Measurements from ENCODE around the gene TMBIM4.
A peak's percentile ranks its signal among the peaks of the same experiment; 100 is the strongest.

Gene TMBIM4

DNA sequence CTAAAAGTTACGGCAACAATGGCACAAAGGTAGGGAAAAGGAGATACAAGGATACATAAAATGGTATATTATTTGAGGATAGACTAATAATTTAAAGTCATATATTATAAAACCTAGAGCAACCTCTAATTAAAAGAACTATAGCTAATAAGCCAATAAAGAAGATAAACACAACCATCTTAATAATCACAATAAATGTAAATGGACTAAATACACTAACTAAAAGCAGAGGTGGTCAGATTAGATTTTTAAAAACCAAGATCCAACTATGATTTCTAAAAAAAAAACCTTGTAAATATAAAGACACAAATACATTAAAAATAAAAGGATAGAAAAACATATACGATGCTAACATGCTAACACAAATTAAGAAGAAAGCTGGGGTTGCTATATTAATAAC, 28.5 kb downstream of the TMBIM4 start:
- Histone ChIP-seq H3K27ac (ENCODE audit: insufficient read depth, low read depth, low read length, poor library complexity, severe bottlenecking) (no peak overlapping the region), H3K9me3 (ENCODE audit: control insufficient read depth, low read length) (no peaks in the 10 kb centered on the region), H3K36me3 (ENCODE audit: control insufficient read depth, insufficient read depth, low read length) (peaks cover 16% of the 10 kb centered on the region), H3K27me3 (ENCODE audit: control insufficient read depth, insufficient read depth, low read length, poor library complexity, severe bottlenecking) (no peaks in the 10 kb centered on the region), H3K4me1 (ENCODE audit: control insufficient read depth, insufficient read depth, low read length) (no peaks in the 10 kb centered on the region), H3K4me3 (ENCODE audit: insufficient read depth, low read depth, low read length) (no peak overlapping the region)
- WGBS, 2 experiments = 90 to 100% methylated on average over 1 to 2 of the region's 2 CpGs

DNA sequence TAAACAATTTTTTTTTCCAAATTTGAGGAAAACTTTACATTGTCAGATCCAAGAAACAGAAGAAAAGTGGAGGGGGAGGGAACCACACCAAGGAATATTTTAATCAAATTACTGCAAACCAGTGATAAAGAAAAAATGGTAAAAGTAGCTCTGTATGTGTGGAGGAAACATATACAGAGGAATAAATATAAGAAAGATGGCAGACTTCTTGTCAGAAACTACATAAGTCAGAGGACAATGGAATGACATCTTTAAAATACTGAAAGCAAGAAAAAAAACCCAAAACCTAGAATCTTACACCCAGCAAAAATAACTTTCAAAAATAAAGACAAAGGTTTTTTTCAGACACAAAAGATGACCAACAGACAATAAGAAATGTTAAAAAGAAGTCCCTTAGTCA, 29.1 kb downstream of the TMBIM4 start:
- H3K36me3 ChIP-seq (ENCODE audit: control insufficient read depth, insufficient read depth, low read length) = peaks cover 16% of the 10 kb centered on the region
- no peaks in the 10 kb centered on the region for H3K4me1 ChIP-seq (ENCODE audit: control insufficient read depth, insufficient read depth, low read length)
- H3K27ac ChIP-seq (ENCODE audit: insufficient read depth, low read depth, low read length, poor library complexity, severe bottlenecking) = no peak overlapping the region
- H3K4me3 ChIP-seq (ENCODE audit: insufficient read depth, low read depth, low read length) = no peak overlapping the region
- H3K27me3 ChIP-seq (ENCODE audit: control insufficient read depth, insufficient read depth, low read length, poor library complexity, severe bottlenecking) = no peaks in the 10 kb centered on the region
- H3K9me3 ChIP-seq (ENCODE audit: control insufficient read depth, low read length) = no peaks in the 10 kb centered on the region

DNA sequence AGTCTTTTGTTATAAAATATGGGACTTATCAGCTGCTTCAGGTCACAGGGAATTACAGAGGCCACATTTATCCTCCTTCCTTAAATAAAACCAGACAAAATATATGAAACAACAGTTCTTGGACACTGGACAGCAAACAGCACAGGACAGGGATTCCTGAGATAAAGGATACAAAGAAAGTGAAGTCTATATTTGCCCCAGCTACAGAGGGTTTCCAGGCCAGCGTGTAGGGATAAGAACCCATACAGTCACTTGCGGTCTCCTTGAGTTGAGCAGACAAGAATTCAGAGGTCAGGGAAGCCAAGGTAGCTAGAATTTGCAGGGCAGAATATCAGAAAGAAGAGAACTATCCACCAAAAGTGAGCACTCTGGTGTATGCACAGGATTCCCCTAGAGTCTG, 30.5 kb downstream of the TMBIM4 start:
- 94 to 96% methylated on average over 2 of the region's 2 CpGs for WGBS, 2 experiments
- H3K9me3 ChIP-seq (ENCODE audit: control insufficient read depth, low read length) = no peaks in the 10 kb centered on the region
- H3K4me3 ChIP-seq (ENCODE audit: insufficient read depth, low read depth, low read length) = no peak overlapping the region
- no peak overlapping the region for H3K27ac ChIP-seq (ENCODE audit: insufficient read depth, low read depth, low read length, poor library complexity, severe bottlenecking)
- peaks cover 16% of the 10 kb centered on the region for H3K36me3 ChIP-seq (ENCODE audit: control insufficient read depth, insufficient read depth, low read length)
- no peaks in the 10 kb centered on the region for H3K4me1 ChIP-seq (ENCODE audit: control insufficient read depth, insufficient read depth, low read length)
- no peaks in the 10 kb centered on the region for H3K27me3 ChIP-seq (ENCODE audit: control insufficient read depth, insufficient read depth, low read length, poor library complexity, severe bottlenecking)

DNA sequence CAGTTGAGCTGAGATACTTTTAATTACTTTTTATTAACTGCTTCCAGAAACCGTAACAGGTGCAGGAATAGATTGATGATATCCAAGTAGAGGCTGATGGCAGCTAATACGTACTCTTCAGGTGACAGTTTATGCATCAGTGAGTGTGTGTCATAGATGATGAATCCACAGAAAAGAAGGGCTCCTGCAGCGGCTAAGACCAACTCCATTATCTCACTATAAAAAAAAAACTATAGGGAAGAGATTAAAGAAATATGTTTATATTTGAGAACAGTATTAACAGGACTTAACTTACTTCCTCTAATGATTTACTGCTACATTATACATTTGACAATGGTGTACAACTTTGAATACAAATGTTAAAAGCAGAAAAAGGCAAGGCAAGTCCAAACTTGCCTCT, 31.9 kb downstream of the TMBIM4 start:
- Histone ChIP-seq H3K27ac (ENCODE audit: insufficient read depth, low read depth, low read length, poor library complexity, severe bottlenecking) (no peak overlapping the region), H3K4me1 (ENCODE audit: control insufficient read depth, insufficient read depth, low read length) (no peaks in the 10 kb centered on the region), H3K9me3 (ENCODE audit: control insufficient read depth, low read length) (no peaks in the 10 kb centered on the region), H3K27me3 (ENCODE audit: control insufficient read depth, insufficient read depth, low read length, poor library complexity, severe bottlenecking) (no peaks in the 10 kb centered on the region), H3K4me3 (ENCODE audit: insufficient read depth, low read depth, low read length) (no peak overlapping the region), H3K36me3 (ENCODE audit: control insufficient read depth, insufficient read depth, low read length) (peaks cover 16% of the 10 kb centered on the region)
- 97 to 100% methylated on average over 2 of the region's 3 CpGs for WGBS, 2 experiments

DNA sequence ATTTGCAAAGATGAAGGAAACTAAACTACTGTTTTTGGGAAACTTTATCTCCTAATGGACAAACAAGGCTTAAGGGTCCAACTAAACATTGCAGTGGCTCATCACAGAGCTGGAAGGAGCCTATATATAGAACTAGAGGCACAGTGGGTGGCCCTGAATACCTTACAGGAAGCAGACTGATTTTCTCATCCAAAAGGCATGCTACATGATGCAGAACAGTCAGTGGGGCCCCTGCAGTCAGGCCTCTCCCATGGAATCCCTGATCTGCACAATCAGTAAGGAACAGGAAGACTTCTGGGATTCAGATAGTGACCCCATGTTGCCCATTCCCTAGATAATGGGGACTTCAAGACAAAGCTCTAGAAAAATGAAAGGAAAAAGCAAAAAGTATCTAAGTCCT, 37.4 kb downstream of the TMBIM4 start:
- H3K36me3 ChIP-seq (ENCODE audit: control insufficient read depth, insufficient read depth, low read length) = peaks cover 3% of the 10 kb centered on the region
- peaks cover 4% of the 10 kb centered on the region for H3K4me1 ChIP-seq (ENCODE audit: control insufficient read depth, insufficient read depth, low read length)
- H3K27me3 ChIP-seq (ENCODE audit: control insufficient read depth, insufficient read depth, low read length, poor library complexity, severe bottlenecking) = no peaks in the 10 kb centered on the region
- H3K27ac ChIP-seq (ENCODE audit: insufficient read depth, low read depth, low read length, poor library complexity, severe bottlenecking) = no peak overlapping the region
- no peaks in the 10 kb centered on the region for H3K9me3 ChIP-seq (ENCODE audit: control insufficient read depth, low read length)
- H3K4me3 ChIP-seq (ENCODE audit: insufficient read depth, low read depth, low read length) = no peak overlapping the region

DNA sequence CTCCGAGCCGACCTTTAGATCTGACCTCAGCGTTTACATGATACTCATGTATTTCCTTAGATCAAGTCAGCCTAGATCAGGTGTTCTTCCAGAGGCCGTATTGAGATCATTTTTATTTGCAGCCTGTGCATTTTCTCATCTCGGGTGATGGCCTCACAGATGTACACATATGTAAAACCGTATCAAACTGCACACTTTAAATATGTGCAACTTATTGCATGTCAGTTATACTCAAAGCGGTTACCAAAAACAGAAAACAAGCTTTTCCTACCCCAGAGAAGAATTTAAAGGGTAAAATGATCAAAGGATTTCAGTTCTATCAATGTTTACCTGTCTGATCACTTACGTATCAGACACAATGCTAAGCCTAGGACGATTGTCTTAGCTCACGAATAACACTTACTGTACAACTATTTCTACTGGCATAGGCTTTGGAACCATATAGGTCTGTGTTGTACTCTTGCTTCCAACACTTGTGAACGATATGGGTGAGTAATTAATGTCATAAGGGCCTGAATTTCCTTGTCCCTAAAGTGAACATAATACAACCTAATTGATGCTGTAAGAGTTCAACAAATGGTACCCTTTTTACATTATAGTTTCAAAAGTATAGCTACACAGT, 38.6 kb downstream of the TMBIM4 start:
- Histone ChIP-seq H3K4me1 (ENCODE audit: control insufficient read depth, insufficient read depth, low read length) (peaks cover 4% of the 10 kb centered on the region), H3K36me3 (ENCODE audit: control insufficient read depth, insufficient read depth, low read length) (peaks cover 8% of the 10 kb centered on the region), H3K9me3 (ENCODE audit: control insufficient read depth, low read length) (no peaks in the 10 kb centered on the region), H3K4me3 (ENCODE audit: insufficient read depth, low read depth, low read length) (peak overlapping the region; percentile 92), H3K27ac (ENCODE audit: insufficient read depth, low read depth, low read length, poor library complexity, severe bottlenecking) (no peak overlapping the region), H3K27me3 (ENCODE audit: control insufficient read depth, insufficient read depth, low read length, poor library complexity, severe bottlenecking) (no peaks in the 10 kb centered on the region)
- WGBS, 2 experiments = 10 to 13% methylated on average over 9 to 11 of the region's 11 CpGs

DNA sequence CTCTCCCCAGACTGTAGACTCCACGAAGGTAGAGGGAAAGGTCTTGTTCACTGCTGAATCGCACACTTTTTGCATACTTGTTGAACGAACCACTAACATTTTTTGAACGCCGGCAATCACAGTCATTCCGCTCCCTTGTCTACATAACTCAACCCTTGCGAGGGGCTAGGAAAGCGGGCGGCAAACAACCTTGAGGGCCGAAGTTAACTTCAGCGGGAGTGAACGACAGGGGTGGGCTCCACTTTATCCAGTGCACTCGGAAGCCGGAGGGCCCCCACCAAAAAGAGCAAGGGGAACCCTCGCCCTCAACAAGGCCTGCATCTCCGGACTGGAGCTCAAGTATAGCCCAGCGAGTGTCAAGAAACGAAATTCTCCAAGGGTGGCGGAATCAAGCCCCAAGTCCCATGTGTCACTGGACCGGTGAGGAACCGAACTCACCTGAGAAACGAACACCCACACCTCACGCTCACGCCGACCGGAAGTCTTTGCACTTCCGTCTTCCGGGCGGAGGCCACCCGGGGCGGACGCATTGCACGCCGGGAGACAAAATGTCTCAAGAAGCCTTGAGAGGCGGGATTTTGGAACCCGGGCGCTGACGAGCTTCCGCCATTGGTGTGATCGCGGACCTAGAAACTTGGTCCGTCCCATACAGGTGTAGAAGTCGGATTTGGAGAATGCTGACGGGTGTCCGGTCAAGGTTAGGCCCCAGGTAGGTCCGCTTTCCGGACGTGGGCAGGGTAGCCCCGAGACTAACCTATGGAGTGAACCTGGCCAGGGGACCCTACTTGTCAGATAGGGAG, 39.3 kb downstream of the TMBIM4 start, which contains the start of gene LLPH:
Gene LLPH (minus strand): TSS at position 484 of the 800 bp plus-strand sequence. CDS start 1,644 bp downstream, outside the sequence.
- Histone ChIP-seq H3K4me3 (ENCODE audit: insufficient read depth, low read depth, low read length) (peak within 1 kb of the TSS; percentile 92), H3K4me1 (ENCODE audit: control insufficient read depth, insufficient read depth, low read length) (peaks cover 4% of the 10 kb centered on the region), H3K36me3 (ENCODE audit: control insufficient read depth, insufficient read depth, low read length) (peaks cover 11% of the 10 kb centered on the region), H3K9me3 (ENCODE audit: control insufficient read depth, low read length) (no peaks in the 10 kb centered on the region), H3K27ac (ENCODE audit: insufficient read depth, low read depth, low read length, poor library complexity, severe bottlenecking) (no peak within 1 kb of the TSS), H3K27me3 (ENCODE audit: control insufficient read depth, insufficient read depth, low read length, poor library complexity, severe bottlenecking) (no peaks in the 10 kb centered on the region)
- WGBS, 2 experiments = 0 to 1% methylated on average over 49 of the region's 49 CpGs

DNA sequence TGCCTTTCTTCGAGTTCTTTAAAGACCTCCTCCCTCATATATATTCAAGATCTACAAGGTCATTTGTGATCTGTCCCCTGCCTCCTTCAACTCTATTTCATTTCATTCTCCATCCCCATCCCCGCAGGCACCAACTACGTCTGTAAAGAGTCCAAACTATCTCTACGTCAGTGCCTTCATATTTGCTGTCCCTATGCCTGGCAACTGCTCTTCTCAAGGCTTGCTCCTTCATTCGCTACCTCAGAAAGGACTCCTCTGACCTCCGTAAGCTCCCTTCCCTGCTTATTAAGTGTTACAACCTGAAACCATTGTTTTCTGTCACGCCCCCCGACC, 39.9 kb downstream of the TMBIM4 start:
- WGBS, 2 experiments = 8 to 9% methylated on average over 8 of the region's 8 CpGs
- Histone ChIP-seq H3K27ac (ENCODE audit: insufficient read depth, low read depth, low read length, poor library complexity, severe bottlenecking) (no peak overlapping the region), H3K27me3 (ENCODE audit: control insufficient read depth, insufficient read depth, low read length, poor library complexity, severe bottlenecking) (no peaks in the 10 kb centered on the region), H3K36me3 (ENCODE audit: control insufficient read depth, insufficient read depth, low read length) (peaks cover 12% of the 10 kb centered on the region), H3K4me1 (ENCODE audit: control insufficient read depth, insufficient read depth, low read length) (peaks cover 4% of the 10 kb centered on the region), H3K4me3 (ENCODE audit: insufficient read depth, low read depth, low read length) (peak overlapping the region; percentile 92), H3K9me3 (ENCODE audit: control insufficient read depth, low read length) (no peaks in the 10 kb centered on the region)

DNA sequence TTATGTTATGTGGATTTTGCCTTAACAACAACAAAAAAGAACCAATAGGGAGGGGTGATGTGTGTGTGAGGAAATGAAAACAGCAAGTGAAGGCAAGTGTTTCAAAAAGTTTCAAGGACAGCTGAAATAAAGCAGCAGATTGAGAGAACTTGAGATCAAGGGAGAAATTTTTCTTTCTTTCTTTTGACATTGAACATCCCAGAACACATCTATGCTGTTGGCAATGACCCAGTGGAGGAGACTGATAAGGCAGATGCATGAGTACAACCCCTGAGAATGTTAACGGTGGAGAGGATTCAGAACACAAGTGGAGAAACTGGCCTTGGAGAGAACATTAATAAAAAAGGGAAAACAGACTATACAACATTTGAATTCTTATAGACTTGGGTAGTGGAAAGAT, 42.1 kb downstream of the TMBIM4 start:
- no peak overlapping the region for H3K4me3 ChIP-seq (ENCODE audit: insufficient read depth, low read depth, low read length)
- no peaks in the 10 kb centered on the region for H3K9me3 ChIP-seq (ENCODE audit: control insufficient read depth, low read length)
- H3K27ac ChIP-seq (ENCODE audit: insufficient read depth, low read depth, low read length, poor library complexity, severe bottlenecking) = no peak overlapping the region
- H3K36me3 ChIP-seq (ENCODE audit: control insufficient read depth, insufficient read depth, low read length) = peaks cover 22% of the 10 kb centered on the region
- peaks cover 4% of the 10 kb centered on the region for H3K4me1 ChIP-seq (ENCODE audit: control insufficient read depth, insufficient read depth, low read length)
- 100% methylated on average over 1 of the region's 1 CpG for WGBS, 2 experiments
- H3K27me3 ChIP-seq (ENCODE audit: control insufficient read depth, insufficient read depth, low read length, poor library complexity, severe bottlenecking) = no peaks in the 10 kb centered on the region

DNA sequence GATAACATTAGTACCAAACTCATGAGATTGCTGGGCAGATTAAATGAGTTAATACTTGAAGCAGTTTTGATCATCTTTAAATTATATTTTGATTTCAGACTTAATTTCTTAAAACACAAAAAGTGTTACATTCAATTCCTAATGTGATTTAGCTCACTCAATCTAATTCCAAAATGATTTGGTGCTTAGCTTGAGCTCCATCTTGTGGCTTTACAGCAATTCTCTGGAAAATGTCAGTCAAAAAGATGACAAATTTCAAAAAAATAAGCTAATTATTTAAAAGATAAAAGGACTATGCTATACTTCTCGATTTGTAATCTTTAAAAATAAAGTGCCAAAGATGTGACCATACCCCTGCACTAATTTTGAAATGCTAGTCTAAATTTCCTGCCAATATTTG, 49.3 kb downstream of the TMBIM4 start:
- Histone ChIP-seq H3K4me3 (ENCODE audit: insufficient read depth, low read depth, low read length) (no peak overlapping the region), H3K27ac (ENCODE audit: insufficient read depth, low read depth, low read length, poor library complexity, severe bottlenecking) (no peak overlapping the region), H3K27me3 (ENCODE audit: control insufficient read depth, insufficient read depth, low read length, poor library complexity, severe bottlenecking) (no peaks in the 10 kb centered on the region), H3K9me3 (ENCODE audit: control insufficient read depth, low read length) (no peaks in the 10 kb centered on the region), H3K4me1 (ENCODE audit: control insufficient read depth, insufficient read depth, low read length) (no peaks in the 10 kb centered on the region), H3K36me3 (ENCODE audit: control insufficient read depth, insufficient read depth, low read length) (peaks cover 11% of the 10 kb centered on the region)
- WGBS, 2 experiments = 83 to 100% methylated on average over 1 of the region's 1 CpG

Data from ectodermal cell (in vitro differentiated cells).